ENCODE data around the gene CHAMP1. TPM values are rescaled to one million over a fixed set of nuclear protein-coding genes. Genes with fewer than 3 reads are reported as not detected.

CHAMP1 gene
- polyA plus RNA-seq, 1 of the 3 experiments (the other 2 are of a cell fraction) = 28.6 TPM

GRCh38 chr13:114314074-114314912 is at the start of gene CHAMP1 (continued):
- TF ChIP-seq IRF3 (IDR thresholded peaks at IDR 0.05; ENCODE audit: low read depth, low read length) (no peak), NFIC (IDR thresholded peaks at IDR 0.05; ENCODE audit: borderline replicate concordance) (peak; percentile 60), MEF2A (IDR thresholded peaks at IDR 0.05; ENCODE audit: borderline replicate concordance, low read depth) (no peak), EZH2phosphoT487 (IDR thresholded peaks at IDR 0.05; ENCODE audit: borderline replicate concordance, low read depth) (no peak), NRF1 (IDR thresholded peaks at IDR 0.05; ENCODE audit: low read depth, low read length) (peak; percentile 57), GATA2 (CRISPR knock-in tag; IDR thresholded peaks at IDR 0.05) (no peak), MXI1 (IDR thresholded peaks at IDR 0.05; ENCODE audit: low read depth, low read length) (no peak; the same call in 1 of the 2 replicates), TAF1 (IDR thresholded peaks at IDR 0.05; ENCODE audit: borderline replicate concordance, low read depth, low read length) (peak; percentile 92), CHD2 (IDR thresholded peaks at IDR 0.05; ENCODE audit: low read length, partially characterized antibody) (peak; percentile 87), RAD21 (IDR thresholded peaks at IDR 0.05; ENCODE audit: low read length) (no peak), ELF1 (IDR thresholded peaks at IDR 0.05) (peak; percentile 41), FOXJ3 (CRISPR knock-in tag; IDR thresholded peaks at IDR 0.05) (no peak), TCF12 (IDR thresholded peaks at IDR 0.05) (no peak), YY1 (IDR thresholded peaks at IDR 0.05; ENCODE audit: low read depth) (0 out of 2 replicates have a peak, but pooled peaks have one; percentile 41), CTCF (IDR thresholded peaks at IDR 0.05) (no peak), JUND (IDR thresholded peaks at IDR 0.05) (no peak)
- TF ChIP-seq, protein P1, sequence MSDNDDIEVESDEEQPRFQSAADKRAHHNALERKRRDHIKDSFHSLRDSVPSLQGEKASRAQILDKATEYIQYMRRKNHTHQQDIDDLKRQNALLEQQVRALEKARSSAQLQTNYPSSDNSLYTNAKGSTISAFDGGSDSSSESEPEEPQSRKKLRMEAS (IDR thresholded peaks at IDR 0.05; ENCODE audit: low read depth) = peak; percentile 82; the same call in 1 of the 2 replicates
